SK-N-SH (cell line): ENCODE data around the gene POGZ. TPM values are rescaled to one million over a fixed set of nuclear protein-coding genes. Genes with fewer than 3 reads are reported as not detected.

Experiments used
- CTCF ChIA-PET: fragments of 300-600, 350-600 bp; formaldehyde crosslinking; extraction: SDS; loops from one replicate; lab custom pipeline; 2021; lab: Yijun Ruan, JAX
- POLR2A ChIA-PET: fragments of 350-600 bp; sonication (Branson Sonifier 250); formaldehyde crosslinking; extraction: SDS; loops from one replicate; lab custom pipeline; 2020; ENCODE audit warnings: antibody characterized with exemption, inconsistent platforms; lab: Yijun Ruan, JAX
- DNase-seq: peaks from one replicate; pipeline ENCODE4 v3.0.0; 2012
- H2AFZ ChIP-seq: fragments of 200-600 bp; sonication (generic); 2 replicates; pipeline ENCODE4 v1.8.1; 2016; ENCODE audit warnings: antibody characterized with exemption, mild to moderate bottlenecking, low read depth
- H3F3A ChIP-seq: fragments of 200-600 bp; sonication (generic); replicated peaks from 2 replicates; pipeline ENCODE3; 2016; ENCODE audit warnings: antibody characterized with exemption, mild to moderate bottlenecking; ENCODE audit not compliant: insufficient read depth
- H3K27ac ChIP-seq, 2 experiments: fragments of 200-500 bp in 1 of 2; fragments of 200-600 bp in 1 of 2; sonication (Bioruptor generic) in 1 of 2; sonication (generic), shearing (Covaris generic) in 1 of 2; 2 replicates each; pipeline versions ENCODE4 v1.5.1 to v1.6.1; 2014 to 2016; ENCODE audit warnings: low read depth in 2 of 2, inconsistent platforms in 1 of 2, low read length in 1 of 2, mild to moderate bottlenecking in 1 of 2, mixed read lengths in 1 of 2
- H3K27me3 ChIP-seq: fragments of 200-600 bp; sonication (generic), shearing (Covaris generic); 2 replicates; pipeline ENCODE4 v1.6.1; 2016; ENCODE audit warnings: mixed run types; ENCODE audit not compliant: insufficient read depth
- H3K36me3 ChIP-seq, 2 experiments: fragments of 200-500 bp in 1 of 2; fragments of 200-600 bp in 1 of 2; sonication (Bioruptor generic) in 1 of 2; sonication (generic) in 1 of 2; replicated peaks in 1 of 2; 2 replicates each; pipeline versions ENCODE3 to v1.5.1; 2014 to 2016; ENCODE audit warnings: low read length in 1 of 2, mild to moderate bottlenecking in 1 of 2; ENCODE audit not compliant: insufficient read depth in 2 of 2, control insufficient read depth in 1 of 2
- H3K4me1 ChIP-seq, 2 experiments: fragments of 200-500 bp in 1 of 2; fragments of 200-600 bp in 1 of 2; sonication (Bioruptor generic) in 1 of 2; sonication (generic), shearing (Covaris generic) in 1 of 2; 2 replicates each; pipeline versions ENCODE4 v1.5.1 to v1.6.1; 2014 to 2016; ENCODE audit warnings: low read depth in 1 of 2, low read length in 1 of 2, mixed run types in 1 of 2; ENCODE audit not compliant: insufficient read depth in 2 of 2, control insufficient read depth in 1 of 2
- H3K4me2 ChIP-seq: fragments of 200-600 bp; sonication (generic), shearing (Covaris generic); 2 replicates; pipeline ENCODE4 v1.6.1; 2017; ENCODE audit warnings: mixed run types
- H3K4me3 ChIP-seq, 2 experiments: fragments of 200-500 bp in 1 of 2; fragments of 200-600 bp in 1 of 2; sonication (Bioruptor generic) in 1 of 2; sonication (generic), shearing (Covaris generic) in 1 of 2; 2 replicates each; pipeline versions ENCODE4 v1.5.1 to v1.8.1; 2014 to 2016; ENCODE audit warnings: low read depth in 2 of 2, inconsistent platforms in 1 of 2, low read length in 1 of 2, mild to moderate bottlenecking in 1 of 2, mixed read lengths in 1 of 2, moderate library complexity in 1 of 2
- H3K79me2 ChIP-seq: fragments of 200-600 bp; sonication (generic); 2 replicates; pipeline ENCODE4 v1.8.1; 2017; ENCODE audit warnings: mild to moderate bottlenecking; ENCODE audit not compliant: insufficient read depth
- H3K9ac ChIP-seq: fragments of 200-600 bp; sonication (generic); 2 replicates; pipeline ENCODE4 v1.6.1; 2017; ENCODE audit warnings: mixed run types
- H3K9me2 ChIP-seq: fragments of 200-600 bp; sonication (generic); 2 replicates; pipeline ENCODE4 v1.6.1; 2017; ENCODE audit warnings: mixed run types
- H3K9me3 ChIP-seq: fragments of 200-600 bp; sonication (generic); 2 replicates; pipeline ENCODE4 v1.6.1; 2017; ENCODE audit warnings: mixed run types, mild to moderate bottlenecking, moderate library complexity
- H4K20me1 ChIP-seq: fragments of 200-600 bp; sonication (generic); 2 replicates; pipeline ENCODE4 v1.6.1; 2017; ENCODE audit warnings: mild to moderate bottlenecking, mixed run types; ENCODE audit not compliant: insufficient read depth
- CHD2 ChIP-seq: fragments of 150-350 bp; IDR thresholded peaks from 2 replicates; pipeline ENCODE4 v1.6.1; 2018; ENCODE audit warnings: low read length; ENCODE audit not compliant: partially characterized antibody
- CTCF ChIP-seq: fragments of 200-600 bp; sonication (generic); IDR thresholded peaks from 2 replicates; pipeline ENCODE4 v1.6.1; 2017; ENCODE audit warnings: antibody characterized with exemption, mild to moderate bottlenecking, moderate library complexity
- EZH2phosphoT487 ChIP-seq: fragments of 200-600 bp; sonication (generic); IDR thresholded peaks from 2 replicates; pipeline ENCODE4 v1.6.1; 2017; ENCODE audit warnings: low read depth, mixed run types, mild to moderate bottlenecking, antibody characterized with exemption, moderate library complexity, borderline replicate concordance
- FOXM1 ChIP-seq: IDR thresholded peaks from 2 replicates; pipeline ENCODE4 v1.4.0; 2012; ENCODE audit warnings: low read depth, mild to moderate bottlenecking
- GABPA ChIP-seq: IDR thresholded peaks from 2 replicates; pipeline ENCODE4 v1.4.0; 2012; ENCODE audit warnings: low read depth, mild to moderate bottlenecking
- IRF3 ChIP-seq: fragments of 150-350 bp; IDR thresholded peaks from 2 replicates; pipeline ENCODE4 v1.6.1; 2016; ENCODE audit warnings: mild to moderate bottlenecking, low read depth, low read length
- JUND ChIP-seq: IDR thresholded peaks from 2 replicates; pipeline ENCODE4 v1.4.0; 2012
- MAX ChIP-seq: IDR thresholded peaks from 2 replicates; pipeline ENCODE4 v1.4.0; 2012; ENCODE audit warnings: low read depth
- MEF2A ChIP-seq: IDR thresholded peaks from 2 replicates; pipeline ENCODE4 v1.4.0; 2012; ENCODE audit warnings: low read depth, borderline replicate concordance
- MXI1 ChIP-seq: IDR thresholded peaks from 2 replicates; pipeline ENCODE4 v1.6.1; 2012; ENCODE audit warnings: mild to moderate bottlenecking, low read depth, low read length, improper control_type of control experiment
- NFIC ChIP-seq: IDR thresholded peaks from 2 replicates; pipeline ENCODE4 v1.4.0; 2012; ENCODE audit warnings: borderline replicate concordance
- PBX3 ChIP-seq: IDR thresholded peaks from 2 replicates; pipeline ENCODE4; 2012
- POLR2AphosphoS5 ChIP-seq: IDR thresholded peaks from 2 replicates; pipeline ENCODE4 v1.6.1; 2012; ENCODE audit warnings: low read depth, low read length
- REST ChIP-seq: IDR thresholded peaks from 2 replicates; pipeline ENCODE4 v1.6.1; 2012; ENCODE audit warnings: mild to moderate bottlenecking, low read depth, low read length, moderate library complexity
- RFX5 ChIP-seq: IDR thresholded peaks from 2 replicates; pipeline ENCODE4 v1.6.1; 2012; ENCODE audit warnings: mild to moderate bottlenecking, improper control_type of control experiment, low read length
- RXRA ChIP-seq: IDR thresholded peaks from 2 replicates; pipeline ENCODE4 v1.4.0; 2012; ENCODE audit warnings: low read depth, mild to moderate bottlenecking, borderline replicate concordance
- SIN3A ChIP-seq: IDR thresholded peaks from 2 replicates; pipeline ENCODE4 v1.6.1; 2012; ENCODE audit warnings: low read depth, mild to moderate bottlenecking, low read length, moderate library complexity, borderline replicate concordance
- TCF12 ChIP-seq: IDR thresholded peaks from 2 replicates; pipeline ENCODE4 v1.4.0; 2012
- YY1 ChIP-seq: IDR thresholded peaks from 2 replicates; pipeline ENCODE4 v1.4.0; 2012; ENCODE audit warnings: low read depth, mild to moderate bottlenecking
- WGBS: methylation state at CpG from one replicate; pipeline ENCODE4 v1.1.6; 2017; ENCODE audit warnings: low lambda C conversion rate; 5-methylcytosine and 5-hydroxymethylcytosine counted together
- polyA plus RNA-seq, 3 experiments: library from polyadenylated mRNA; depleted of rRNA; stranded (reverse); fragments of >200 nt; gene quantifications; 2 replicates each; pipeline ENCODE4 v1.2.3, GENCODE V29; 2012

POGZ gene
- polyA plus RNA-seq, 1 of the 3 experiments (the other 2 are of a cell fraction): 23.9 TPM

- no peak for TF ChIP-seq REST
- no peak for TF ChIP-seq MXI1
- no peak for TF ChIP-seq POLR2AphosphoS5
- no peak for TF ChIP-seq SIN3A
- TF ChIP-seq NFIC: no peak
- no peak for TF ChIP-seq CHD2
- no peak for TF ChIP-seq TCF12
- TF ChIP-seq MAX: no peak
- TF ChIP-seq EZH2phosphoT487: no peak
- no peak for TF ChIP-seq MEF2A
- no peak for TF ChIP-seq RFX5
- TF ChIP-seq, all 33 proteins: peak for 0
Observed at GRCh38 chr1:151407304-151407703, 52.0 kb downstream of the POGZ start (continued).

GRCh38 chr1:151406176-151406575, 53.1 kb downstream of the POGZ start:
- no peaks in the 10 kb centered on the region for H3K27me3 ChIP-seq
- peaks cover 59 to 92% of the 10 kb centered on the region in 2 experiments for H3K36me3 ChIP-seq
- DNase-seq: no peak
- POLR2A ChIA-PET: interaction anchor here (0.6 kb wide), 1 partner anchor 134 kb away, joined by 3 read pairs; the partner anchor contains the start of gene TUFT1
- no peaks in the 10 kb centered on the region for H3K9me2 ChIP-seq
- CTCF ChIA-PET: interaction anchor here (0.9 to 1.2 kb wide), 2 partner anchors 105 kb away, joined by 3 read pairs; no protein-coding TSS in a partner anchor
- H3K4me1 ChIP-seq: peaks cover 2 to 5% of the 10 kb centered on the region in 2 experiments; a peak in 2 of 4 replicates
- H3K4me3 ChIP-seq: no peak overlapping the region
- peaks cover 1% of the 10 kb centered on the region for H4K20me1 ChIP-seq
- H3K9me3 ChIP-seq: no peaks in the 10 kb centered on the region
- H3K27ac ChIP-seq: no peak overlapping the region
- H3K79me2 ChIP-seq: peaks cover 12% of the 10 kb centered on the region
- no peak overlapping the region for H3K9ac ChIP-seq
- TF ChIP-seq MEF2A (no peak), IRF3 (no peak), JUND (no peak), CTCF (no peak), YY1 (no peak), MXI1 (no peak), FOXM1 (no peak), PBX3 (no peak), POLR2AphosphoS5 (no peak), GABPA (no peak), REST (no peak), RFX5 (no peak), RXRA (no peak)
- H3K4me2 ChIP-seq: no peak overlapping the region
- 91% methylated on average over 8 of the region's 8 CpGs for WGBS
- H3F3A ChIP-seq: peaks cover 33% of the 10 kb centered on the region
- no peak overlapping the region for H2AFZ ChIP-seq
